GM21526 (cell line): ENCODE measurements around the gene TMEM132C.

ENCODE experiments used
- ATAC-seq: cut with Tn5 transposase; IDR thresholded peaks from one replicate; pipeline ENCODE4 v1.9.1; 2021; ENCODE audit warnings: moderate library complexity; ENCODE audit not compliant: unreplicated experiment, low FRiP score

The TMEM132C gene

GRCh38 chr12:128644664-128645296 is 377.8 kb downstream of the TMEM132C start:
- ATAC-seq, result no peak

GRCh38 chr12:128649902-128650301 is 382.9 kb downstream of the TMEM132C start:
- no peak for ATAC-seq

GRCh38 chr12:128652136-128652751 is 385.3 kb downstream of the TMEM132C start:
- ATAC-seq, result no peak

GRCh38 chr12:128654468-128654867 is 387.5 kb downstream of the TMEM132C start:
- no peak for ATAC-seq

GRCh38 chr12:128657378-128657777 is 390.4 kb downstream of the TMEM132C start:
- ATAC-seq, result no peak

GRCh38 chr12:128660532-128661225 is 393.7 kb downstream of the TMEM132C start:
- no peak for ATAC-seq

- no peak for ATAC-seq
Measured at GRCh38 chr12:128661226-128661569, 394.2 kb downstream of the TMEM132C start.

GRCh38 chr12:128662101-128662500 is 395.1 kb downstream of the TMEM132C start:
- ATAC-seq, result no peak

- ATAC-seq, result no peak
Measured at GRCh38 chr12:128664501-128664900, 397.5 kb downstream of the TMEM132C start.

- no peak for ATAC-seq
Measured at GRCh38 chr12:128667193-128667592, 400.2 kb downstream of the TMEM132C start.

- no peak for ATAC-seq
Measured at GRCh38 chr12:128671528-128672042, 404.6 kb downstream of the TMEM132C start.

GRCh38 chr12:128672428-128672827 is 405.5 kb downstream of the TMEM132C start:
- ATAC-seq, result no peak

- ATAC-seq, result no peak
Measured at GRCh38 chr12:128672893-128673292, 405.9 kb downstream of the TMEM132C start.

GRCh38 chr12:128675576-128675975 is 408.6 kb downstream of the TMEM132C start:
- no peak for ATAC-seq

- no peak for ATAC-seq
Measured at GRCh38 chr12:128680555-128680954, 413.6 kb downstream of the TMEM132C start.

- ATAC-seq, result no peak
Measured at GRCh38 chr12:128682548-128683275, 415.7 kb downstream of the TMEM132C start.

- ATAC-seq, result no peak
Measured at GRCh38 chr12:128684352-128684751, 417.4 kb downstream of the TMEM132C start.

- no peak for ATAC-seq
Measured at GRCh38 chr12:128685903-128686475, 419.0 kb downstream of the TMEM132C start.

GRCh38 chr12:128687851-128688250 is 420.9 kb downstream of the TMEM132C start:
- no peak for ATAC-seq

- ATAC-seq, result no peak
Measured at GRCh38 chr12:128690641-128691040, 423.7 kb downstream of the TMEM132C start.

- ATAC-seq, result no peak
Measured at GRCh38 chr12:128693115-128693514, 426.1 kb downstream of the TMEM132C start.
